Measurements from ENCODE around the gene VILL.

The VILL gene

DNA sequence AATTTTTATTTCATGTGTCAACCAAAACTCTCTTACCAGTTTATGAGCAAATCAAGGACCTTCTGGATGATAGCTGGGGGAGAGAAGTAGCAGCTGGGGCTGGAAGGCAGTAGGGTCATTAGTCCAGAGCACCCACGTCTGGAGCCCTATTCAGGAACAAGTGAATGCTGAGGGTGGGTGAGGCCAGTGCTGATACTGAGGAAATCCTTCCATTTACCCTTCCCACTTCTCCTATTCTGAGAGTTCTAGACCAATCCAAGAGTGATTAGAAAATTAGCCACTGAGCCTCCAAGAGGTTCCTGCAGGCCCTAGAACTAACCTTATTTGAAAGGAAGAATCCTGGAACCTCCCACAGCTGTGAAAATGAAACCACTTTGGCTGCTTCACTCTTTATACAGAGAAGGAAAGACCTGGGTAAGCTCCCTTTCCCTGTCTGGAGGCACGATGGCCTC lies 46.2 kb upstream of the VILL start:
- no peak overlapping the region for H3K4me3 Mint-ChIP-seq
- DNase-seq = no peak
- no peaks in the 10 kb centered on the region for H3K9me3 Mint-ChIP-seq
- H3K27me3 Mint-ChIP-seq (ENCODE audit: low read depth, poor library complexity) = no peaks in the 10 kb centered on the region
- peaks cover 34% of the 10 kb centered on the region for H3K4me1 Mint-ChIP-seq
- TF ChIP-seq, protein P1, sequence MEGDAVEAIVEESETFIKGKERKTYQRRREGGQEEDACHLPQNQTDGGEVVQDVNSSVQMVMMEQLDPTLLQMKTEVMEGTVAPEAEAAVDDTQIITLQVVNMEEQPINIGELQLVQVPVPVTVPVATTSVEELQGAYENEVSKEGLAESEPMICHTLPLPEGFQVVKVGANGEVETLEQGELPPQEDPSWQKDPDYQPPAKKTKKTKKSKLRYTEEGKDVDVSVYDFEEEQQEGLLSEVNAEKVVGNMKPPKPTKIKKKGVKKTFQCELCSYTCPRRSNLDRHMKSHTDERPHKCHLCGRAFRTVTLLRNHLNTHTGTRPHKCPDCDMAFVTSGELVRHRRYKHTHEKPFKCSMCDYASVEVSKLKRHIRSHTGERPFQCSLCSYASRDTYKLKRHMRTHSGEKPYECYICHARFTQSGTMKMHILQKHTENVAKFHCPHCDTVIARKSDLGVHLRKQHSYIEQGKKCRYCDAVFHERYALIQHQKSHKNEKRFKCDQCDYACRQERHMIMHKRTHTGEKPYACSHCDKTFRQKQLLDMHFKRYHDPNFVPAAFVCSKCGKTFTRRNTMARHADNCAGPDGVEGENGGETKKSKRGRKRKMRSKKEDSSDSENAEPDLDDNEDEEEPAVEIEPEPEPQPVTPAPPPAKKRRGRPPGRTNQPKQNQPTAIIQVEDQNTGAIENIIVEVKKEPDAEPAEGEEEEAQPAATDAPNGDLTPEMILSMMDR (IDR thresholded peaks at IDR 0.05) = no peak
- peak overlapping the region; percentile 22 for H3K27ac Mint-ChIP-seq
- peaks cover 27% of the 10 kb centered on the region for H3K36me3 Mint-ChIP-seq (ENCODE audit: low read depth)

DNA sequence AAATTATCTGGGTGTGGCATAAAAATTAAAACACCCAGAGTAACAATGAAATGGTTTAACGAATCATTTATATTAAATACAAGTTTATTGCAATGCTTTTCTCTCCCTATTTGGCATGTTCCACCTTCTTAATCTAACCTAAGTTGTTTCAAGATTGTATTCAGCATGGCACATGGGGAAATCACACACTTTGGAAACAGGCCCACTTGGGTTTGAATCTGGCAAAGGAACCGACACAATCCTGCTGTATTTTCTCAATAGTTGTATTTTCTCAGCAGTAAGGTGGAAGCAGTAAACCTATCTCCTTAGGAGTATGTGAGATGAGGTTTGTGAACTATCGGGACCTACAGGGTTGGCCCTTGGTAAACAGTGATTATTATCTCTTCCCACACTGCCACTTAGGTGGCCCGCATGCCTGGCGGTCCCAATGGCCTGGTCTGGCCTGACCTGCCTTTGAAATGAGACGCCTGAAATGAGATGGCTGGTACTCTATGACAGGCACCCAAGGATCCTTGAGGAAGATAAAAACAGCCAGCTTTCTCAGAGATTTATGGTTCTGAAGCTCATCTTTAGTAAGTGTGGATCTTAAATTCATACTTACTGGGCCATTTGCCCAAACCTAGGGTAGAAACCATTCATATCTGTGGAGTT lies 45.3 kb upstream of the VILL start:
- H3K4me1 Mint-ChIP-seq = peaks cover 41% of the 10 kb centered on the region

DNA sequence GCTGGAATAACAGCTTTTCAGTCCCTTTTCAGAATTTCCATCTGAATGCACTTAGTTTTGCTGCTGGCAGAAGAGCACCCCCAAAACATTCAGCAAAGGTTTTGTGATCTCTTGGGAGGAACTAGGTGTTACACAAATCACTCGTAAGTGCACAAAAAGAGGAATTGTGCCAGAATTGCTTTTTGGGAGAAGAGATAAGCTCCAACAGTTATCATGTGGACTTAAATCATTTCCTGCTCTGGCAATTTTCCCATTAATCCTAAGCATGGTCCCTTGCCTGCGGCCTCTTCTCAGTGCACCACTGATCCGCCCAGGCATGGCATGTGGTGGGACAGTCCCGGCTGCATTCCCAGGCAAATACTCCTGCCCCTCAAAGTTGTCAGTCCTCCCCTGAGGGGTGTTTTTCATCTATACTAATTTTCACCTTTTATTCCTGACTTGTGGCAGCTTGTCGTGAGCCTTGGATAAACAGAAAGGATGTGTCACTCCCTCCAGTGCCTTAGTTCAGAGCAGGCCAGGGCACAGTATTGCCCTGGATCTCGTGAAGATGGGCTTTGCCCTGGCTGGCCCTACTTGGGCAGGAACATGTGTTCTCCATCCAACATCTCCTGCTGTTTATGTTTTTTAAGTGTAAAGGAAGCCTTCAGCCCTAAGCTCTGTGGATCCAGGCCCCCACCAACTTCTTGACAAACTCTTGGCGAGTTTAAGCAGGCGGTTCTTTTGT lies 44.6 kb upstream of the VILL start:
- no peaks in the 10 kb centered on the region for H3K9me3 Mint-ChIP-seq
- H3K4me3 Mint-ChIP-seq = no peak overlapping the region
- TF ChIP-seq, protein P1 (IDR thresholded peaks at IDR 0.05) = no peak
- peaks cover 41% of the 10 kb centered on the region for H3K36me3 Mint-ChIP-seq (ENCODE audit: low read depth)
- peak overlapping the region; percentile 93 for H3K27ac Mint-ChIP-seq
- H3K4me1 Mint-ChIP-seq = peaks cover 42% of the 10 kb centered on the region
- H3K27me3 Mint-ChIP-seq (ENCODE audit: low read depth, poor library complexity) = no peaks in the 10 kb centered on the region
- peak; percentile 12 for DNase-seq

More for the DNA sequence above, 45.3 kb upstream of the VILL start:
- DNase-seq = no peak
- Mint-ChIP-seq H3K36me3 (ENCODE audit: low read depth) (peaks cover 35% of the 10 kb centered on the region), H3K4me3 (no peak overlapping the region), H3K27ac (no peak overlapping the region), H3K9me3 (no peaks in the 10 kb centered on the region), H3K27me3 (ENCODE audit: low read depth, poor library complexity) (no peaks in the 10 kb centered on the region)
- TF ChIP-seq, protein P1 (IDR thresholded peaks at IDR 0.05) = no peak

DNA sequence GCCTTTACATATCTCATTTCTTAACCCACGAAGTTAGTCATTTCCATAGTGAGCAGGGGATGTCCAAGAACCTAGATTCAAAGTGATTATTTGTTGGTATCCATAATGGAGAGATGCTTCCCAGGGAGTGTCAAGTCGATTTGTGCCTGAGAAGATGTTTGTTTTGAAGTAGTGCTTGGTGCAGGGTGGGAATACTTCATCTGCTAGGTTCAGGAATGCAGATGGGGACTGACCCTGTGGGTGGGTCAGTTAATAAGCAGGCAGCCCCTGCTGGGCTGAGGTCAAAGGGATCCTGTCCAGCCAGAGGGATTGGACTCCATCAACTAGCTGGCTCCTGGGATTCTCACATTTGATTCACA lies 44.1 kb upstream of the VILL start:
- Mint-ChIP-seq H3K4me3 (no peak overlapping the region), H3K27ac (peak overlapping the region; percentile 93), H3K36me3 (ENCODE audit: low read depth) (peaks cover 44% of the 10 kb centered on the region), H3K27me3 (ENCODE audit: low read depth, poor library complexity) (no peaks in the 10 kb centered on the region), H3K9me3 (no peaks in the 10 kb centered on the region), H3K4me1 (peaks cover 42% of the 10 kb centered on the region)
- TF ChIP-seq, protein P1 (IDR thresholded peaks at IDR 0.05) = no peak
- DNase-seq = no peak

DNA sequence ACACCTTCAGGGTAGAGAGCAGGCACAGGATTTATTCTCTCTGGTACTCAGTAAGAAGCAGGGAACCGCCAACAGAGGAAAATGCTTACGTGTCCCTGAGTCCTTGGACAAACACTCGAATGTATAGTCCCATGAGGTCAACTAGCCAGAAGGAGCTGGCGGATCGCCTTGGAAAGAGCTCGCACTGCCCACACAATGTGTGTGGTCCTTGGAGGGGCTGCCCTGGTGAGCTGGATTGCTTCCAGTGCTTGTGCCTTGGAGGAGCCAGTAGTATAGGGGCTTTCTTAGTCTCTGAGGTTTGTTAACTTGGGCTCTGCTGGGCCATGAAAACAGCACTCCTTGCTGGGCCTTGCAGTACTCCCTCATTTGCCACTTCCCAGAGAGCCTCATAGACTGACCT lies 40.7 kb upstream of the VILL start:
- TF ChIP-seq, protein P1 (IDR thresholded peaks at IDR 0.05) = no peak
- Mint-ChIP-seq H3K9me3 (peaks cover 8% of the 10 kb centered on the region), H3K36me3 (ENCODE audit: low read depth) (peaks cover 74% of the 10 kb centered on the region), H3K4me3 (no peak overlapping the region), H3K27ac (no peak overlapping the region), H3K27me3 (ENCODE audit: low read depth, poor library complexity) (no peaks in the 10 kb centered on the region), H3K4me1 (peaks cover 30% of the 10 kb centered on the region)
- no peak for DNase-seq
